Measurements from ENCODE around the gene SBNO1.
A peak's percentile ranks its signal among the peaks of the same experiment; 100 is the strongest.
"Not testable (repeated sequence)": the region's sequence is repeated elsewhere in the genome, so short reads cannot be mapped to it uniquely, and the experiment has no call there.

Gene SBNO1

GRCh38 chr12:123270214-123271000 lies 94.2 kb downstream of the SBNO1 start:
- no peak for DNase-seq (ENCODE audit: low spot score)

GRCh38 chr12:123269896-123270213 lies 94.8 kb downstream of the SBNO1 start:
- DNase-seq (ENCODE audit: low spot score): no peak

- DNase-seq (ENCODE audit: low spot score): peak; percentile 90
Observed at GRCh38 chr12:123269395-123269892, 95.2 kb downstream of the SBNO1 start.

- no peak for DNase-seq (ENCODE audit: low spot score)
Observed at GRCh38 chr12:123268850-123269249, 95.8 kb downstream of the SBNO1 start.

GRCh38 chr12:123267991-123268843 lies 96.4 kb downstream of the SBNO1 start:
- peak; percentile 81 for DNase-seq (ENCODE audit: low spot score)

GRCh38 chr12:123267335-123267920 lies 97.2 kb downstream of the SBNO1 start:
- no peak for DNase-seq (ENCODE audit: low spot score)

GRCh38 chr12:123266679-123267277 lies 97.9 kb downstream of the SBNO1 start:
- no peak for DNase-seq (ENCODE audit: low spot score)

GRCh38 chr12:123265851-123266678 lies 98.6 kb downstream of the SBNO1 start:
- DNase-seq (ENCODE audit: low spot score): no peak

GRCh38 chr12:123264642-123265041 lies 100.0 kb downstream of the SBNO1 start:
- no peak for DNase-seq (ENCODE audit: low spot score)

- no peak for DNase-seq (ENCODE audit: low spot score)
Observed at GRCh38 chr12:123263196-123263817, 101.3 kb downstream of the SBNO1 start.

- no peak for DNase-seq (ENCODE audit: low spot score)
Observed at GRCh38 chr12:123261196-123261595, 103.5 kb downstream of the SBNO1 start.

GRCh38 chr12:123260081-123260480 lies 104.6 kb downstream of the SBNO1 start:
- DNase-seq (ENCODE audit: low spot score): no peak

GRCh38 chr12:123258593-123258992 lies 106.1 kb downstream of the SBNO1 start:
- DNase-seq (ENCODE audit: low spot score): no peak

GRCh38 chr12:123254853-123255446 lies 109.7 kb downstream of the SBNO1 start:
- DNase-seq (ENCODE audit: low spot score): no peak

GRCh38 chr12:123253641-123254459 lies 110.8 kb downstream of the SBNO1 start:
- DNase-seq (ENCODE audit: low spot score): no peak

- not testable (repeated sequence) for DNase-seq (ENCODE audit: low spot score)
Observed at GRCh38 chr12:123252365-123252764, 112.3 kb downstream of the SBNO1 start.

GRCh38 chr12:123251403-123252076 lies 113.1 kb downstream of the SBNO1 start:
- DNase-seq (ENCODE audit: low spot score): no peak

GRCh38 chr12:123250471-123251383 lies 113.9 kb downstream of the SBNO1 start:
- DNase-seq (ENCODE audit: low spot score): no peak
